ENCODE measurements around the gene ZC3H7B. TPM values are rescaled to one million over a fixed set of nuclear protein-coding genes. Genes with fewer than 3 reads are reported as not detected.

Gene ZC3H7B
- total and polyA plus RNA-seq, 2 donors: 23.3 to 29.8 TPM

DNA sequence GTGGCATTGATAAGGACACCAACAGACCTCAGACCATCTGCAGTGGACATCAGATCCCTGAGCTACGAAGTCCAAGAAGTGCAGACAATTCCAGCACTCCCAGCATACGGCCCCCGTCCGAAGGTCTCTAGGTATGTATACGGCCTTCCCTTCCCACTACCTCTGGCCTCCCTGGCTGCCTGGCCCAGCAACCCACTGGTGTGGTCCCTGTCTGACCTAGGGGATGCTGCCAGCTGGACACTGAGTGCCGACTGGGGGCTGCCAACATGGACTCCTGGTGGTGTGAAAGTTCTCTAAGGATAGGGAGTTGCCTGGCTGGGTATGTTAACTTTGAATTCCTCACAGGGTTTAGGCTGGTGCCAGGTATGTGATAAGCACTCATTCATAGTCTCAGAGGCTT is 62.9 kb downstream of the ZC3H7B start:
- 97% methylated on average over 6 of the region's 6 CpGs for WGBS
- peaks cover 0 to 3% of the 10 kb centered on the region in 2 donors for H3K36me3 ChIP-seq (ENCODE audit: control insufficient read depth in 2 of 2, insufficient read depth in 2 of 2, low read length in 1 of 2)
- H3K27ac ChIP-seq (ENCODE audit: low read depth in 1 of 2, low read length in 1 of 2): no peak overlapping the region
- peaks cover 0 to 3% of the 10 kb centered on the region in 2 donors for H3K27me3 ChIP-seq (ENCODE audit: control insufficient read depth in 2 of 2, insufficient read depth in 1 of 2, low read length in 1 of 2)
- no peak for DNase-seq (ENCODE audit: low read depth in 6 of 9, low spot score in 9 of 9)
- no peak overlapping the region for H3K4me3 ChIP-seq (ENCODE audit: low read length in 2 of 2)
- no peaks in the 10 kb centered on the region for H3K9me3 ChIP-seq (ENCODE audit: control insufficient read depth in 2 of 2, insufficient read depth in 1 of 2, low read length in 1 of 2)
- peaks cover 4 to 13% of the 10 kb centered on the region in 2 donors for H3K4me1 ChIP-seq (ENCODE audit: control insufficient read depth in 2 of 2, insufficient read depth in 2 of 2, low read length in 2 of 2)

- no peaks in the 10 kb centered on the region for H3K36me3 ChIP-seq (ENCODE audit: control insufficient read depth in 2 of 2, insufficient read depth in 2 of 2, low read length in 1 of 2)
- no peak overlapping the region for H3K4me3 ChIP-seq (ENCODE audit: low read length in 2 of 2)
- DNase-seq (ENCODE audit: low read depth in 6 of 9, low spot score in 9 of 9): no peak
- WGBS: 93% methylated on average over 8 of the region's 8 CpGs
- H3K27ac ChIP-seq (ENCODE audit: low read depth in 1 of 2, low read length in 1 of 2): no peak overlapping the region
- no peaks in the 10 kb centered on the region for H3K9me3 ChIP-seq (ENCODE audit: control insufficient read depth in 2 of 2, insufficient read depth in 1 of 2, low read length in 1 of 2)
- H3K4me1 ChIP-seq (ENCODE audit: control insufficient read depth in 2 of 2, insufficient read depth in 2 of 2, low read length in 2 of 2): peaks cover 4 to 13% of the 10 kb centered on the region in 2 donors
- peaks cover 0 to 3% of the 10 kb centered on the region in 2 donors for H3K27me3 ChIP-seq (ENCODE audit: control insufficient read depth in 2 of 2, insufficient read depth in 1 of 2, low read length in 1 of 2)
Measured at GRCh38 chr22:41364955-41365354, 63.6 kb downstream of the ZC3H7B start.

DNA sequence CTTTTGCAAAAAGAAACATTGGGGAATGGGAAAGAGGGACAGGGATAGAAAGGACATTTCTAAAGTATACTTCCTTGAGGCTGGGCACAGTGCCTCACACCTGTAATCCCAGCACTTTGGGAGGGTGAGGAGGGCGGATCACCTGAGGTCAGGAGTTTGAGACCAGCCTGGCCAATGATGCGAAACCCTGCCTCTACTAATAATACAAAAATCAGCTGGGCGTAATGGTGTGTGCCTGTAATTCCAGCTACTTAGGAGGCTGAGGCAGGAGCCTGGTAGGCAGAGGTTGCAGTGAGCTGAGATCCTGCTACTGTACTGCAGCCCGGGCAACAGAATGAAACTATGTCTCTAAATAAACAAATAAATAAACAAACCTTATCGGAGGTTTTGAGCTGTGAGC is 64.1 kb downstream of the ZC3H7B start:
- Histone ChIP-seq H3K9me3 (ENCODE audit: control insufficient read depth in 2 of 2, insufficient read depth in 1 of 2, low read length in 1 of 2) (no peaks in the 10 kb centered on the region), H3K4me3 (ENCODE audit: low read length in 2 of 2) (no peak overlapping the region), H3K36me3 (ENCODE audit: control insufficient read depth in 2 of 2, insufficient read depth in 2 of 2, low read length in 1 of 2) (no peaks in the 10 kb centered on the region), H3K27ac (ENCODE audit: low read depth in 1 of 2, low read length in 1 of 2) (no peak overlapping the region), H3K27me3 (ENCODE audit: control insufficient read depth in 2 of 2, insufficient read depth in 1 of 2, low read length in 1 of 2) (peaks cover 0 to 3% of the 10 kb centered on the region in 2 donors), H3K4me1 (ENCODE audit: control insufficient read depth in 2 of 2, insufficient read depth in 2 of 2, low read length in 2 of 2) (peaks cover 4 to 13% of the 10 kb centered on the region in 2 donors)
- no peak for DNase-seq (ENCODE audit: low read depth in 6 of 9, low spot score in 9 of 9)
- 96% methylated on average over 5 of the region's 5 CpGs for WGBS

DNA sequence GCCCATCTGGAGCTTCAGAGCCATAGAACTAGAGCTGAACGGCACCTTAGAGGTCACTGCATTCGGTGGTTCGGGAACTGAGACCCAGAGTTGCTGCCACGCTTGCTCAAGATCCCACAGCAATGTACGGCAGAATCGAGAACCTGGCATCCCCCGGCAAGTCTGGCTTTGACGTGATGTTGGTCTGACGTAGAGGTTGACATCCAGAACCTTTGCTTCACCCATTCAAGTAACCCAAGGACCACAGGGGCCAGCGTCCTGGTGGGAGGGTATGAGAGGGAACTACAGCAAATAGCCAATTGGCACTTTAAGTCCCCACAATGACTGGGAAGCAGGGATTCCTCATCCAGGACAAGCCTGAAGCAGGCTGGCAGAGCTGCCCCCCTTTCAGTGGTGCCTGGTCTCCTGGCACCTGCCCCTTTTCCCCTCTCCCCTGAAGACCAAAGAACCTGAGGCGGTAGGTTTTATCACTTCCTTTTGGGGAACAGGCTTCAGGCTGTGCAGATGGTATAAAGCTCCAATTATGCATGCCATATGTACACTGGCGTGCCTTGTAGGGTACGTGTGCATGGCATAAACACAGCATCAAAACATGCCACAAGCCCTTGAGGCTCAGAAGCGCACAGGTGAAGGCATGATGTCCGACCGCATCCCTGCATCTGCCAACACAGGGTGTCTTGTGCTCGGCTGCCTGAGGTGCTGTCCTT is 65.2 kb downstream of the ZC3H7B start:
- WGBS: 74% methylated on average over 17 of the region's 17 CpGs
- Histone ChIP-seq H3K4me1 (ENCODE audit: control insufficient read depth in 2 of 2, insufficient read depth in 2 of 2, low read length in 2 of 2) (peaks cover 4 to 13% of the 10 kb centered on the region in 2 donors), H3K27ac (ENCODE audit: low read depth in 1 of 2, low read length in 1 of 2) (no peak overlapping the region), H3K4me3 (ENCODE audit: low read length in 2 of 2) (no peak overlapping the region), H3K36me3 (ENCODE audit: control insufficient read depth in 2 of 2, insufficient read depth in 2 of 2, low read length in 1 of 2) (no peaks in the 10 kb centered on the region), H3K9me3 (ENCODE audit: control insufficient read depth in 2 of 2, insufficient read depth in 1 of 2, low read length in 1 of 2) (no peaks in the 10 kb centered on the region), H3K27me3 (ENCODE audit: control insufficient read depth in 2 of 2, insufficient read depth in 1 of 2, low read length in 1 of 2) (peaks cover 0 to 3% of the 10 kb centered on the region in 2 donors)
- no peak for DNase-seq (ENCODE audit: low read depth in 6 of 9, low spot score in 9 of 9)

- H3K4me1 ChIP-seq (ENCODE audit: control insufficient read depth in 2 of 2, insufficient read depth in 2 of 2, low read length in 2 of 2): peaks cover 4 to 13% of the 10 kb centered on the region in 2 donors
- DNase-seq (ENCODE audit: low read depth in 6 of 9, low spot score in 9 of 9): peak in 3 of 9 donors; percentile 5 to 41 (median 22)
- 13% methylated on average over 21 of the region's 21 CpGs for WGBS
Measured at GRCh38 chr22:41367039-41367679, 65.8 kb downstream of the ZC3H7B start.

GRCh38 chr22:41367680-41368542 is 66.6 kb downstream of the ZC3H7B start:
- H3K36me3 ChIP-seq (ENCODE audit: control insufficient read depth in 2 of 2, insufficient read depth in 2 of 2, low read length in 1 of 2): no peaks in the 10 kb centered on the region
- DNase-seq (ENCODE audit: low read depth in 6 of 9, low spot score in 9 of 9): no peak
- H3K27ac ChIP-seq (ENCODE audit: low read depth in 1 of 2, low read length in 1 of 2): no peak overlapping the region
- 95% methylated on average over 18 of the region's 18 CpGs for WGBS
- H3K4me3 ChIP-seq (ENCODE audit: low read length in 2 of 2): no peak overlapping the region
- peaks cover 0 to 3% of the 10 kb centered on the region in 2 donors for H3K27me3 ChIP-seq (ENCODE audit: control insufficient read depth in 2 of 2, insufficient read depth in 1 of 2, low read length in 1 of 2)
- no peaks in the 10 kb centered on the region for H3K9me3 ChIP-seq (ENCODE audit: control insufficient read depth in 2 of 2, insufficient read depth in 1 of 2, low read length in 1 of 2)
- H3K4me1 ChIP-seq (ENCODE audit: control insufficient read depth in 2 of 2, insufficient read depth in 2 of 2, low read length in 2 of 2): peaks cover 4 to 13% of the 10 kb centered on the region in 2 donors

More at GRCh38 chr22:41367039-41367679, 65.8 kb downstream of the ZC3H7B start:
- Histone ChIP-seq H3K9me3 (ENCODE audit: control insufficient read depth in 2 of 2, insufficient read depth in 1 of 2, low read length in 1 of 2) (no peaks in the 10 kb centered on the region), H3K36me3 (ENCODE audit: control insufficient read depth in 2 of 2, insufficient read depth in 2 of 2, low read length in 1 of 2) (no peaks in the 10 kb centered on the region), H3K4me3 (ENCODE audit: low read length in 2 of 2) (no peak overlapping the region), H3K27ac (ENCODE audit: low read depth in 1 of 2, low read length in 1 of 2) (no peak overlapping the region), H3K27me3 (ENCODE audit: control insufficient read depth in 2 of 2, insufficient read depth in 1 of 2, low read length in 1 of 2) (peaks cover 0 to 3% of the 10 kb centered on the region in 2 donors)

GRCh38 chr22:41368543-41369423 is 67.5 kb downstream of the ZC3H7B start:
- Histone ChIP-seq H3K36me3 (ENCODE audit: control insufficient read depth in 2 of 2, insufficient read depth in 2 of 2, low read length in 1 of 2) (no peaks in the 10 kb centered on the region), H3K4me1 (ENCODE audit: control insufficient read depth in 2 of 2, insufficient read depth in 2 of 2, low read length in 2 of 2) (peaks cover 4 to 13% of the 10 kb centered on the region in 2 donors), H3K27me3 (ENCODE audit: control insufficient read depth in 2 of 2, insufficient read depth in 1 of 2, low read length in 1 of 2) (peaks cover 0 to 3% of the 10 kb centered on the region in 2 donors), H3K9me3 (ENCODE audit: control insufficient read depth in 2 of 2, insufficient read depth in 1 of 2, low read length in 1 of 2) (no peaks in the 10 kb centered on the region), H3K4me3 (ENCODE audit: low read length in 2 of 2) (no peak overlapping the region), H3K27ac (ENCODE audit: low read depth in 1 of 2, low read length in 1 of 2) (no peak overlapping the region)
- DNase-seq (ENCODE audit: low read depth in 6 of 9, low spot score in 9 of 9): no peak
- 89% methylated on average over 19 of the region's 19 CpGs for WGBS

DNA sequence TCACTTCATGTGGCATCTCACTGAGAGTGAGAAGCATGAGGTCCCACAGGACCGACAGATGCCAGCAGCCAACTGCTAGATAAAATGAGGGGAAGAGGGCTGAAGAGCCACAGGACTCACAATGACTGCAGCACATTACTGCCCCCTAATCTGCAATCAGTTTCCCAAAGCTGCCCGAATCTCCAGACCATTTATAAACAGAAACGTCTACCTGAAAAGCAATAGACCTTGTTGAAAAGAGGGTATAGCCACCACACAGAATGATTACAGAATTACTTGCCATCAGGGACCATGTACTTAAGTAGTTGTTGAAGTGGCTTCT is 68.1 kb downstream of the ZC3H7B start:
- DNase-seq (ENCODE audit: low read depth in 6 of 9, low spot score in 9 of 9): no peak
- H3K4me3 ChIP-seq (ENCODE audit: low read length in 2 of 2): no peak overlapping the region
- H3K27ac ChIP-seq (ENCODE audit: low read depth in 1 of 2, low read length in 1 of 2): no peak overlapping the region
- H3K27me3 ChIP-seq (ENCODE audit: control insufficient read depth in 2 of 2, insufficient read depth in 1 of 2, low read length in 1 of 2): peaks cover 0 to 3% of the 10 kb centered on the region in 2 donors
- H3K9me3 ChIP-seq (ENCODE audit: control insufficient read depth in 2 of 2, insufficient read depth in 1 of 2, low read length in 1 of 2): no peaks in the 10 kb centered on the region
- WGBS: 87% methylated on average over 3 of the region's 3 CpGs
- H3K4me1 ChIP-seq (ENCODE audit: control insufficient read depth in 2 of 2, insufficient read depth in 2 of 2, low read length in 2 of 2): peaks cover 4 to 13% of the 10 kb centered on the region in 2 donors
- no peaks in the 10 kb centered on the region for H3K36me3 ChIP-seq (ENCODE audit: control insufficient read depth in 2 of 2, insufficient read depth in 2 of 2, low read length in 1 of 2)

All from thymus (tissue), 11 donors.